IMR-90 (cell line): ENCODE results near the gene NMRK2. TPM values are rescaled to one million over a fixed set of nuclear protein-coding genes. Genes with fewer than 3 reads are reported as not detected.

Experiments used
- ATAC-seq: fragments of 200-7000 bp; cut with Tn5 transposase; 2 replicates; pipeline ENCODE4 v1.9.1; 2020; ENCODE audit warnings: low read depth, mild to moderate bottlenecking, moderate library complexity
- BruUV-seq: library from RNA; stranded (reverse); fragments of 400-500 nt; replicated peaks from 2 replicates; lab custom pipeline; 2021; lab: Mats Ljungman, UMichigan
- CTCF ChIA-PET: fragments of 300-600 bp; formaldehyde crosslinking; extraction: SDS; loops from one replicate; lab custom pipeline; 2021; ENCODE audit warnings: antibody characterized with exemption; lab: Yijun Ruan, JAX
- POLR2A ChIA-PET: fragments of 300-600 bp; sonication (Branson Sonifier 250); formaldehyde crosslinking; loops from one replicate; lab custom pipeline; 2022; ENCODE audit warnings: antibody characterized with exemption; ENCODE audit not compliant: unreplicated experiment; lab: Charles Lee
- DNase-seq: peaks from one replicate; pipeline ENCODE4 v3.0.0; 2013
- H2AFZ ChIP-seq: replicated peaks from 2 replicates; pipeline ENCODE3; 2013; ENCODE audit warnings: low read length, mild to moderate bottlenecking; ENCODE audit not compliant: poor library complexity
- H2AK5ac ChIP-seq: 2 replicates; pipeline ENCODE4 v1.6.1; 2013; ENCODE audit warnings: low read depth, low read length, inconsistent platforms
- H2AK9ac ChIP-seq: replicated peaks from 2 replicates; pipeline ENCODE3; 2013; ENCODE audit warnings: mild to moderate bottlenecking, low read depth, low read length, moderate library complexity; ENCODE audit not compliant: poor library complexity
- H2BK120ac ChIP-seq: 2 replicates; pipeline ENCODE4 v1.6.1; 2013; ENCODE audit warnings: low read depth, low read length, inconsistent platforms
- H2BK15ac ChIP-seq: 3 replicates; pipeline ENCODE4 v1.6.1; 2013; ENCODE audit warnings: low read depth, low read length, inconsistent platforms
- H2BK20ac ChIP-seq: 2 replicates; pipeline ENCODE4 v1.6.1; 2013; ENCODE audit warnings: low read depth, mild to moderate bottlenecking, inconsistent platforms, low read length, moderate library complexity
- H2BK5ac ChIP-seq: 2 replicates; pipeline ENCODE4 v1.6.1; 2013; ENCODE audit warnings: mild to moderate bottlenecking, low read depth, low read length, inconsistent platforms; ENCODE audit not compliant: poor library complexity, severe bottlenecking
- H3K14ac ChIP-seq: replicated peaks from 2 replicates; pipeline ENCODE4 v1.6.1; 2013; ENCODE audit warnings: low read depth, low read length, inconsistent platforms
- H3K18ac ChIP-seq: 2 replicates; pipeline ENCODE4 v1.6.1; 2013; ENCODE audit warnings: low read depth, low read length, control low read depth
- H3K23ac ChIP-seq: 2 replicates; pipeline ENCODE4 v1.6.1; 2013; ENCODE audit warnings: low read depth, low read length, inconsistent platforms
- H3K27ac ChIP-seq: 2 replicates; pipeline ENCODE4 v1.5.1; 2013; ENCODE audit warnings: mild to moderate bottlenecking, control low read depth, low read length; ENCODE audit not compliant: insufficient read depth
- H3K27me3 ChIP-seq: 2 replicates; pipeline ENCODE4 v1.6.1; 2013; ENCODE audit warnings: low read length; ENCODE audit not compliant: control insufficient read depth, insufficient read depth
- H3K36me3 ChIP-seq: 2 replicates; pipeline ENCODE4 v1.6.1; 2013; ENCODE audit warnings: low read length, mixed read lengths; ENCODE audit not compliant: control insufficient read depth, insufficient read depth
- H3K4ac ChIP-seq: 2 replicates; pipeline ENCODE4 v1.6.1; 2013; ENCODE audit warnings: low read depth, low read length, inconsistent platforms
- H3K4me1 ChIP-seq: 2 replicates; pipeline ENCODE4 v1.6.1; 2013; ENCODE audit warnings: low read length, mixed read lengths; ENCODE audit not compliant: control insufficient read depth, insufficient read depth
- H3K4me2 ChIP-seq: 2 replicates; pipeline ENCODE4 v1.6.1; 2013; ENCODE audit warnings: low read depth, mild to moderate bottlenecking, control low read depth, low read length, moderate library complexity
- H3K4me3 ChIP-seq: 2 replicates; pipeline ENCODE4 v1.5.1; 2013; ENCODE audit warnings: low read depth, mild to moderate bottlenecking, control low read depth, low read length, moderate library complexity; ENCODE audit not compliant: insufficient read depth
- H3K56ac ChIP-seq: 2 replicates; pipeline ENCODE4 v1.6.1; 2013; ENCODE audit warnings: low read length, inconsistent platforms; ENCODE audit not compliant: insufficient read depth; ENCODE audit errors: extremely low read depth
- H3K79me1 ChIP-seq, 2 experiments: 2 replicates each; pipeline ENCODE4 v1.6.1; 2013; ENCODE audit warnings: low read length in 2 of 2, inconsistent platforms in 1 of 2, low read depth in 1 of 2
- H3K9ac ChIP-seq: 2 replicates; pipeline ENCODE4 v1.6.1; 2013; ENCODE audit warnings: low read depth, low read length, control low read depth
- H3K9me1 ChIP-seq: 2 replicates; pipeline ENCODE4 v1.6.1; 2013; ENCODE audit warnings: low read length, inconsistent platforms; ENCODE audit not compliant: insufficient read depth
- H3K9me3 ChIP-seq: 2 replicates; pipeline ENCODE4 v1.6.1; 2013; ENCODE audit warnings: low read length; ENCODE audit not compliant: control insufficient read depth, insufficient read depth
- H4K20me1 ChIP-seq: 2 replicates; pipeline ENCODE4 v1.6.1; 2013; ENCODE audit warnings: low read length, inconsistent platforms; ENCODE audit not compliant: insufficient read depth
- H4K5ac ChIP-seq: 2 replicates; pipeline ENCODE4 v1.6.1; 2013; ENCODE audit warnings: mild to moderate bottlenecking, low read depth, low read length, control low read depth
- H4K8ac ChIP-seq, 2 experiments: 2 replicates each; pipeline ENCODE4 v1.6.1; 2013; ENCODE audit warnings: low read depth in 2 of 2, low read length in 2 of 2, control low read depth in 1 of 2, inconsistent platforms in 1 of 2
- H4K91ac ChIP-seq: 2 replicates; pipeline ENCODE4 v1.6.1; 2013; ENCODE audit warnings: low read depth, low read length, inconsistent platforms; ENCODE audit not compliant: insufficient read depth
- CTCF ChIP-seq: conservative IDR thresholded peaks from 2 replicates; pipeline ENCODE4 v1.5.1; 2012; ENCODE audit warnings: mild to moderate bottlenecking, low read depth, low read length, improper control_type of control experiment
- ELK1 ChIP-seq: fragments of 150-350 bp; IDR thresholded peaks from 2 replicates; pipeline ENCODE4 v1.6.1; 2016; ENCODE audit warnings: low read depth, mild to moderate bottlenecking, low read length, moderate library complexity, borderline replicate concordance
- MXI1 ChIP-seq: IDR thresholded peaks from 2 replicates; pipeline ENCODE4 v1.6.1; 2012; ENCODE audit warnings: low read depth, mild to moderate bottlenecking, low read length, moderate library complexity, borderline replicate concordance
- RAD21 ChIP-seq: IDR thresholded peaks from 2 replicates; pipeline ENCODE4 v1.6.1; 2012; ENCODE audit warnings: low read length, improper control_type of control experiment
- RCOR1 ChIP-seq: IDR thresholded peaks from 2 replicates; pipeline ENCODE4 v1.6.1; 2012; ENCODE audit warnings: mild to moderate bottlenecking, low read length, improper control_type of control experiment; ENCODE audit not compliant: insufficient replicate concordance
- SMC3 ChIP-seq: fragments of 150-350 bp; IDR thresholded peaks from 2 replicates; pipeline ENCODE4 v1.6.1; 2016; ENCODE audit warnings: low read depth, mild to moderate bottlenecking, antibody characterized with exemption, low read length, moderate library complexity
- USF2 ChIP-seq: fragments of 150-350 bp; IDR thresholded peaks from 2 replicates; pipeline ENCODE4 v1.6.1; 2017; ENCODE audit warnings: mild to moderate bottlenecking, antibody characterized with exemption, low read length, low read depth
- WGBS, 2 experiments: methylation state at CpG; one replicate each; pipeline versions ENCODE4 v1.1.5 to v1.1.7; 2013; ENCODE audit warnings: missing lambda C conversion rate in 2 of 2; ENCODE audit not compliant: insufficient read length in 1 of 2; ENCODE audit errors: extremely low coverage in 2 of 2; 5-methylcytosine and 5-hydroxymethylcytosine counted together
- dilution Hi-C: fragments of 300-500 bp; cut with HindIII; formaldehyde crosslinking; loops from one replicate; pipeline ENCODE4 v1.14.3; 2018; ENCODE audit warnings: low sequenced_read_pairs; ENCODE audit not compliant: unreplicated experiment
- in situ Hi-C: fragments of 300-500 bp; cut with MboI; formaldehyde crosslinking; loops from 3 replicates; pipeline ENCODE4 v1.14.3; 2019; ENCODE audit warnings: low sequenced_read_pairs, inconsistent platforms, mixed read lengths
- intact Hi-C: fragments of 100-400 bp; cut with micrococcal nuclease; formaldehyde crosslinking; loops from 2 replicates; pipeline ENCODE4 v1.10.0; 2022
- polyA plus RNA-seq, 3 experiments: library from polyadenylated mRNA; depleted of rRNA; stranded (reverse); fragments of >200 nt; gene quantifications; 2 replicates each; pipeline ENCODE4 v1.2.3, GENCODE V29; 2012; ENCODE audit warnings: low replicate concordance in 1 of 3
- total RNA-seq: library from RNA; depleted of rRNA; stranded (reverse); fragments of >200 nt; gene quantifications from 2 replicates; pipeline ENCODE4 v1.2.3, GENCODE V29; 2012

The NMRK2 gene
- total and polyA plus RNA-seq, 2 of the 4 experiments (the other 2 are of a cell fraction): not detected

GRCh38 chr19:3950871-3951861, 18.3 kb downstream of the NMRK2 start:
- no peak overlapping the region for H2BK20ac ChIP-seq
- no peak overlapping the region for H2BK120ac ChIP-seq
- H3K9ac ChIP-seq: no peak overlapping the region
- no peak overlapping the region for H3K56ac ChIP-seq
- H3K18ac ChIP-seq: no peak overlapping the region
- peaks cover 11% of the 10 kb centered on the region for H3K36me3 ChIP-seq
- H3K4me2 ChIP-seq: no peak overlapping the region
- H2AK5ac ChIP-seq: no peak overlapping the region; the same call in 1 of the 2 replicates
- H3K79me1 ChIP-seq: peaks cover 9 to 35% of the 10 kb centered on the region in 2 experiments; a peak in 3 of 4 replicates
- no peak overlapping the region for H3K27ac ChIP-seq
- H2BK15ac ChIP-seq: no peak overlapping the region
- intact Hi-C loops (no loop called here), in situ Hi-C loops (no loop called here), dilution Hi-C loops (no loop called here)
- peak; percentile 13 for ATAC-seq
- H3K27me3 ChIP-seq: no peaks in the 10 kb centered on the region
- no peak overlapping the region for H2BK5ac ChIP-seq
- WGBS, 2 experiments: 76% methylated on average over 7 of the region's 41 CpGs; no CpG with 5 or more reads in 1 of the 2 experiments
- H3K9me1 ChIP-seq: 0 out of 2 replicates have a peak, but pooled peaks cover 9% of the 10 kb centered on the region
- no peak overlapping the region for H4K91ac ChIP-seq
- no peak overlapping the region for H4K5ac ChIP-seq
- POLR2A ChIA-PET: no interaction called here
- H3K23ac ChIP-seq: no peak overlapping the region
- H2AK9ac ChIP-seq: no peak overlapping the region
- H3K4me3 ChIP-seq: no peak overlapping the region
- H4K8ac ChIP-seq: no peak overlapping the region; a peak in 1 of 4 replicates
- TF ChIP-seq USF2 (no peak), CTCF (no peak), RCOR1 (no peak), MXI1 (no peak), ELK1 (no peak), SMC3 (no peak), RAD21 (no peak)
- peak overlapping the region; percentile 29; the same call in 1 of the 2 replicates for H3K4ac ChIP-seq
- no peaks in the 10 kb centered on the region for H3K9me3 ChIP-seq
- CTCF ChIA-PET: no interaction called here
- no peak for DNase-seq
- BruUV-seq: no TSS peak
- H3K14ac ChIP-seq: no peak overlapping the region
- H3K4me1 ChIP-seq: peaks cover 7% of the 10 kb centered on the region
- H4K20me1 ChIP-seq: peaks cover 48% of the 10 kb centered on the region
- peak overlapping the region; percentile 5 for H2AFZ ChIP-seq
